Lower leg skin (tissue), 3 donors: ENCODE results near the gene TLR2.

Experiments
- POLR2A ChIP-seq, 2 donors: fragments of 450-650 bp; IDR thresholded peaks; one replicate each; pipeline ENCODE4 v1.6.1; 2016 to 2017; ENCODE audit warnings: antibody characterized with exemption in 2 of 2, mild to moderate bottlenecking in 1 of 2, moderate library complexity in 1 of 2
- TF ChIP-seq, protein P1 (sequence below), 3 donors: fragments of 450-650 bp; IDR thresholded peaks; one replicate each; pipeline ENCODE4 v1.5.1; 2016; ENCODE audit warnings: antibody characterized with exemption in 3 of 3, mild to moderate bottlenecking in 3 of 3, moderate library complexity in 2 of 3

GRCh38 chr4:153684182-153684970, at the start of gene TLR2:
- TF ChIP-seq, protein P1, sequence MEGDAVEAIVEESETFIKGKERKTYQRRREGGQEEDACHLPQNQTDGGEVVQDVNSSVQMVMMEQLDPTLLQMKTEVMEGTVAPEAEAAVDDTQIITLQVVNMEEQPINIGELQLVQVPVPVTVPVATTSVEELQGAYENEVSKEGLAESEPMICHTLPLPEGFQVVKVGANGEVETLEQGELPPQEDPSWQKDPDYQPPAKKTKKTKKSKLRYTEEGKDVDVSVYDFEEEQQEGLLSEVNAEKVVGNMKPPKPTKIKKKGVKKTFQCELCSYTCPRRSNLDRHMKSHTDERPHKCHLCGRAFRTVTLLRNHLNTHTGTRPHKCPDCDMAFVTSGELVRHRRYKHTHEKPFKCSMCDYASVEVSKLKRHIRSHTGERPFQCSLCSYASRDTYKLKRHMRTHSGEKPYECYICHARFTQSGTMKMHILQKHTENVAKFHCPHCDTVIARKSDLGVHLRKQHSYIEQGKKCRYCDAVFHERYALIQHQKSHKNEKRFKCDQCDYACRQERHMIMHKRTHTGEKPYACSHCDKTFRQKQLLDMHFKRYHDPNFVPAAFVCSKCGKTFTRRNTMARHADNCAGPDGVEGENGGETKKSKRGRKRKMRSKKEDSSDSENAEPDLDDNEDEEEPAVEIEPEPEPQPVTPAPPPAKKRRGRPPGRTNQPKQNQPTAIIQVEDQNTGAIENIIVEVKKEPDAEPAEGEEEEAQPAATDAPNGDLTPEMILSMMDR (IDR thresholded peaks at IDR 0.05): no peak
- no peak for TF ChIP-seq POLR2A (IDR thresholded peaks at IDR 0.05)
